Activated CD4-positive, alpha-beta T cell treated with anti-CD3 and anti-CD28 coated beads for 48 hours (primary cell): Measurements from ENCODE around the gene AK9.
"Not testable (repeated sequence)": the region's sequence is repeated elsewhere in the genome, so short reads cannot be mapped to it uniquely, and the experiment has no call there.

Source experiments
- DNase-seq: peaks from one replicate; pipeline ENCODE4 v3.0.0-alpha.2; 2020

Gene AK9

GRCh38 chr6:109623288-109623687 is 67.7 kb downstream of the AK9 start:
- no peak for DNase-seq

DNA sequence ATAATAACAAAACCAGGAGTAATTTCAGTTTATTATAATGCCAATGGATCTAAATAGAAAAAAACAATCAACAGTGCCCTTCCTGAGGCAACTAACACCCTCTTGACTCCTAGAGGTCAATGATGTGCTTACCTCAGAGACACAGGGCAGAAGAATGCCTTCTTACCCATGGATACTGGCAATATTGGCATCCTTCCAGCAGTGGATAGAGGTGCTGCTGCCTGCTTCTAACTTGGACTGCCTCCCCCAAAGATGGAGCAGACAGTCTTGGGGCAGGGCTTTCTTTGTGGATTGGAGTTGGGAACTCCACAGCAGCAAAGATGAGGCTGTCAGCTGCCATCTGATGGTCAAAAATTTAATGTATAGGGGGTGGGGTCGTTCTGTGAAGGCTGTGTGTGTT is 78.7 kb downstream of the AK9 start:
- no peak for DNase-seq

DNA sequence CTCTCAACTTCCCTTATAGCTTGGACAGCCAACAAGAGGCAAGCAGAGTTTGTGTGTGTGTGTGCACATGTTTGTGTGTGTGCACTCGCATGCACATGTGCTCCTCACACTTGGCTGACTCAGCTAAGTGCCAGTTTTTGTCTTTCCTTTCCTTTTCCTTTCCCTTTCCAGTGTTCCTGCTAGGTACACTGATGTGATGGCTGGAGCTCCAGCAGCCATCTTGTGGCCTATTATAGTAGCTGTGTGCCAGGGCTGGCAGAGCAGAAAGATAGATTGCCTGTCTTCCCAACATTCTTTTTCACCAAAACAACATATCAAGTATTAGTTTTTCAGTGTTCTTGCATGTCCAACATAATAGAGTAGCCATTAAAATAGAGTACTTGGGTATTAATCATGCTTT is 79.5 kb downstream of the AK9 start:
- DNase-seq: no peak

- DNase-seq: no peak
Measured at GRCh38 chr6:109610590-109610989, 80.4 kb downstream of the AK9 start.

- DNase-seq: no peak
Measured at GRCh38 chr6:109609737-109610136, 81.3 kb downstream of the AK9 start.

DNA sequence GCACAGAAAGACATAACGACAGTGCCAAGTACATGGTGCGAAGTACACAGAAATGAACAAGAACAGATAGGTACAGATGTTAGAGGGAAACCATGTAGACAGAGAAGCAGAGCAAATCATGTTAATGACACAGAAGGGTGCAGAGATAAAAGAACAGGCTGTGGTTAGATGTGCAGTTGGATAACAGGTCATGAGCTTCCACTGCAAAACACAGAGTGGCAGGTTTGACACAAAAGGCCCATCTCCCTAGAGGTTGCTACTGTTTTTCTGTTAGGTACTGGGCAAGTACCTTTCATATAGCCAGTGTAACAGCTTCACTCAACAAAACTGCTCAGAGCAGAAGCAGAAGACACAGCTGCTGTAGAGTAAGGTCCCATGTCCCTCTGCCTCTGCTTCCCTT is 84.6 kb downstream of the AK9 start:
- DNase-seq: no peak

- DNase-seq: peak; percentile 31
Measured at GRCh38 chr6:109595998-109596397, 95.0 kb downstream of the AK9 start.

GRCh38 chr6:109580519-109580918 is 110.5 kb downstream of the AK9 start:
- no peak for DNase-seq

GRCh38 chr6:109579361-109579760 is 111.6 kb downstream of the AK9 start:
- no peak for DNase-seq

GRCh38 chr6:109569901-109570300 is 121.1 kb downstream of the AK9 start:
- not testable (repeated sequence) for DNase-seq

GRCh38 chr6:109561844-109562243 is 129.2 kb downstream of the AK9 start:
- DNase-seq: no peak

- no peak for DNase-seq
Measured at GRCh38 chr6:109531446-109531845, 159.6 kb downstream of the AK9 start.

DNA sequence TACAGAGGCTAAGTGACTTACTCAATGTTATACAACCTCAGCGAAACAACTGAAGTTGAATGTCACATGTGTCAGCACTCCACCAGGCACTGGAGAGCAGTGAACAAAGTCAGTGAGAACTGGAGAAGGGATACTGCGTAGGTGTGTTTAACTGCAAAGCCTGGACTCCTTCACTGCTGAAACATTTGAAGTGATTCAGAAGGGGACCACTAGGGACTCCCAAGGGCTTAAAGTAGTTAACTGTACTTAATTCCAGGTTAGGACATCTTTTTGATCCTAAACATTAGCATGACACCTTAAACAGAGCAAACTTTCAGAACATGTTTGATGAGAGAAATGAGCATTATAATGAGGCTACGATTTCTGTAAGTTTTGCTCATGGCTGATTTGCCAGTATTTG is 163.0 kb downstream of the AK9 start:
- DNase-seq: no peak

GRCh38 chr6:109526905-109527628 is 163.9 kb downstream of the AK9 start:
- DNase-seq: peak; percentile 63

- DNase-seq: no peak
Measured at GRCh38 chr6:109524129-109524528, 166.9 kb downstream of the AK9 start.

DNA sequence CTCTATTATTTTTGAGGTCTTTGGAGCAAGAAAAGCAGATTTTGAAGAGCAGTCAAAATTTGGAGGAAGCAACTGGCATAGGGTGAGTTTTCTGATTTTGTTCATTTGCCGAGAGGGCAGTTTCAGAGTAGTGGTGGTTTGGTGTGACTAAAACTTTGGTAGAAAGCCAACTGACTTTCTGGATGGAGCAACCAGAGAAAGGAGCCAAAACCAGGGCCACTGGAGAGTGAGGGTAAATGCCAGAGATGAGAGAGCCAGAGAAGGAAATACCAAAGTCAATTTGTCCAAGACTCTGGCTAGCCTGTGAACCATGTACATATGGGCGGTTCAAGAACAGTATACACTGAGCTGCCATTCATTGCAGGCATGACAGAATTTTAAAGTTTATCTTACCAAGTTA is 167.5 kb downstream of the AK9 start:
- DNase-seq: no peak

DNA sequence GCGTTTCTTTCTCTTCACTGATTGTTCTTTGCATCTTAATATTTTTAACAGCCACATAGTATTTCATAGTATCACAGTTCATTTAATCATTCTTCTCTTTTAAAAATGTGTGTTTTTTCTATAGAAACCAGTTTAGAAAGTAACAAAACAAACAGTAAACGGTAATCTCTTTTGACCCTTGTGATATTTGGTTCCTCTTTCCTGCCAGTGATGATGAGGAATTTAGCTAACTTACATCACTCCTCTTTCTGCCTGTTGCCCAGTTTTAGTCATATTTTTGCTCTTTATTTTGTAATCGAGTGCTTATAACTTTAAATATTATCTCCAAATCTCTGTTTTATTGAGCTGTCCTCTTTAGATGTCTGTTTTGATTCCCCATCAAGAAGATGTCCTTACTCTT is 169.9 kb downstream of the AK9 start:
- no peak for DNase-seq

- not testable (repeated sequence) for DNase-seq
Measured at GRCh38 chr6:109519647-109520046, 171.4 kb downstream of the AK9 start.

- no peak for DNase-seq
Measured at GRCh38 chr6:109516929-109517328, 174.1 kb downstream of the AK9 start.

GRCh38 chr6:109515781-109516409 is 175.1 kb downstream of the AK9 start:
- DNase-seq: no peak

DNA sequence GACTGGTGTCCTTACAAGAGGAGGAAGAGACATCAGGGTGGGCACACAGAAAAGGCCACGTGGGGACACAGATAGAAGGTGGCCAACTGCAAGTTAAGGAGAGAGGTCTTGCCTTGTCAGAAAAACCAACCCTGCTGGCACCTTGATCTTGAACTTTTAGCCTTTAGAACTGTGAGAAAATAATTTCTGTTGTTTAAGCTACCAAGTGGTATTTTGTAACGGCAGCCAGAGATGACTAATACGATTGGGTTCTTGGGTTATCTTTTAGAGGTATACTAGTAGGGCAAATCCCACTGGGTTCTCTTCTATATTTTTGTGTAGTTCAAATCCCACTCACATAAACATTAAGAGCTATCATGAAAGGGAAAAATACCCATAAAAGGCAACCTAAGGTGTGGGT is 176.1 kb downstream of the AK9 start:
- no peak for DNase-seq

GRCh38 chr6:109513571-109514071 is 177.4 kb downstream of the AK9 start:
- no peak for DNase-seq

- DNase-seq: no peak
Measured at GRCh38 chr6:109512271-109512817, 178.7 kb downstream of the AK9 start.

DNA sequence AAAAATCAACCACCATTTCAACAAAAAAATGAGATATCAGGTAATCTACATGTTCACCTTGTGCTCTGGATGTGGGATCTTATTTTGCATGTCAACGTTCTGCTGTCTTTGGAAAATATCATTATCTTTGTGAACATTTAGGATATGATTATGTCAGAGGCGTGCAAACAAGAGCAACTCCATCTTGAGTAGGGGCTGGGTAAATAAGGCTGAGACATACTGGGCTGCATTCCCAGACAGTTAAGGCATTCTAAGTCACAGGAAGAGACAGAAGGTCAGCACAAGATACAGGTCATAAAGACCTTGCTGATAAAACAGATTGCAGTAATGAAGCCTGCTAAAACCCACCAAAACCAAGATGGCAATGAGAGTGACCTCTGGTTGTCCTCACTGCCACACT is 179.2 kb downstream of the AK9 start:
- DNase-seq: no peak
